Kidney capillary endothelial cell (primary cell): ENCODE data around the gene LUM.

Source experiments
- DNase-seq: peaks from one replicate; pipeline ENCODE4 v3.0.0-alpha.2; 2018; ENCODE audit warnings: low spot score

LUM gene, protein sequence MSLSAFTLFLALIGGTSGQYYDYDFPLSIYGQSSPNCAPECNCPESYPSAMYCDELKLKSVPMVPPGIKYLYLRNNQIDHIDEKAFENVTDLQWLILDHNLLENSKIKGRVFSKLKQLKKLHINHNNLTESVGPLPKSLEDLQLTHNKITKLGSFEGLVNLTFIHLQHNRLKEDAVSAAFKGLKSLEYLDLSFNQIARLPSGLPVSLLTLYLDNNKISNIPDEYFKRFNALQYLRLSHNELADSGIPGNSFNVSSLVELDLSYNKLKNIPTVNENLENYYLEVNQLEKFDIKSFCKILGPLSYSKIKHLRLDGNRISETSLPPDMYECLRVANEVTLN

DNA sequence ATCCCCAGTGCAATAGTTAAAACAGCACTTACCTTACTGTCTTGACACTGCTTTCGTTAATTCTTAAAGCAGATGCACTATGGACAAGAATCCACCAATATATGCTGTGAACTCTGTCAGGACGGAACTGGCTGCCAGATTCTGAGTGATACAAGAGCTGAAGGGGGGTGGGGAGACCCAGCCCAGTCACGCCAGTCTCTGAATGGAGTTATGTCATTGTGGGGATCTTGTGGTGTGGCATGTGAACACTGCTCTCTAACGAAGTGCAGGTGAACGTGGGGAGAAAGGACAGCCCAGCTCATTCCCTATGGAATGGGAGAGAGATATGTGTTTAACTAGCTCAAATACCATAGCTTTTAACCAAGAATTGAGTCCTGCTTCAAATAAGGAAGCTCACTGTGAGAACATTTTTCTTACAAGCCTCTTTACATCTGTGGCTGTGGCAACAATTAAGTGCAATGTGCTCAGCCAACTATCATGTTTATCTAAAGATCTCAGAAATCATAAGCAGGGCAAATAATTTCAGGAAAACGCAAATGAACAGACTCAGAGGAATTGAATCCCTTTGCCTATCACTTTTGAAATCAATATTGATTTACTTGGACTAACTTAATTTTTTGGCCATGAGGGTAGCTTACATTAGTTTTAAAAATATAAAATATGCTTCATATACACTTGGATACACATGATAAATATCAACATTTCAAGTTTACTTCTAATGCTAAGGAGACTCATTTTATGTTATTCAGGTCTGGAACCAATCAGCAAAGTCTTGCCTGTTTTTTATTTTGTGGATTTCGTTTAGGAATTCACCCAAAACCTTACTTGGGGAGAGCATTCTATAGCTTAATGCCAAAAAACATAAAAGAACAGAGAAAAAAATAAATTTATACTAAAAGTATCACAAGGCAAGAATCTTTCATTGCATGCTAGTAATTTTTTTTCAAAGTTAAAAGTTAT is at the start of gene LUM:
Gene LUM (minus strand): TSS at position 129 of the 960 bp plus-strand sequence. CDS start 2,515 bp downstream, outside the sequence.
- DNase-seq = no peak

DNA sequence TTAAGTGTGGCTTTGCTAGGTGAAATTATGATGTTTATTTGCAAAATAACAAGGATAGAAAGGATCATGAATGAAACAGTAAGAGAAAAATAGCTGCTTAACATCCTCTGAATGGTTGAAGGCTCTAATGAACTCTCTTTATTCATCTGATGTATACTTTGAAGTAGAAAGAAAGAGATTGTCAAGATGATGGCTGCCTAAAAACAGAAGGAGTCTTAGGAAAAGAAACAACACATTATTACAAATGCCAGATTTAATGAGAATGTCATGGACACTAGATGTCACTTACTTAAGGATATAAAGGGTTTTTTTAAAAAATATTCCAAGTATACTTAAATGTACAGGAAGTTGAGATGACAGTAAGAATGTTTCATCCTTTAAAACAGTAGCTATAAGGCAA is 49.7 kb upstream of the LUM start:
- no peak for DNase-seq

DNA sequence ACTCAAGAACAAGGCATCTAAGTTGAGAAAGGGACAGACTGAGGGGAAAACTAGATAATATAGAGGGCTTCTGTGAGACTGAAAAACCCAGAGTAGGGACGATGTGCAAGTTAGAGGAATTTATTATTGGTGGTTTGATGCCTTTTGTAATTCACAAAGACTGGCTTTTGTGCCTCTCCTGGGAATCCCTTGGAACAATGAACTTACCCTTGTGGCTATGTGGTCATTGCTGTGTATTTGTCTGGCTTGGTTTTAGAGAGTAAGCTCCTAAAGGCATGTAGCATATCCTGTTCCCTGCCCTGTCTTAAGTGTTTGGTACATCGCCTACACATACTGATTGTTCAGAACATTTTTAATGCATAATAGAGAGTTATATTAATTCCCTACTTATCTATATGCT is 44.7 kb upstream of the LUM start:
- DNase-seq = no peak

DNA sequence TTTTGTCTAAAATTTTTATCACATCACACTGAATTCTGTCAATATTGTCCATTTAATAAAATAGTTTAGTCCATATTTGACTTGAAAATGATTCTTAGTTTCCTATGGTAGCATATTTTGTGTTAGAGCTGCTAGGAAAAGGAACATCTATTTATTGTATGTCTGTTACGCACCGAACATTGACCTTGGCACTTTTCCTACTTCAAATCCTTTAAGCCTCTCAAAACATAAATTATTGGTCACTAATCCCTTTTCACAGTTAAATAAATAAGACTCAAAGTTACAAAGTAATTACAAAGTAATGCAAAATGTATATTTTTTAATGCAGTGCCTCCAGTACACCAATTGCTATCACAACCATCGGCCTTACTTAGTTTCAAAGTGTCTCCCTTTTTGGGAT is 42.8 kb upstream of the LUM start:
- no peak for DNase-seq

DNA sequence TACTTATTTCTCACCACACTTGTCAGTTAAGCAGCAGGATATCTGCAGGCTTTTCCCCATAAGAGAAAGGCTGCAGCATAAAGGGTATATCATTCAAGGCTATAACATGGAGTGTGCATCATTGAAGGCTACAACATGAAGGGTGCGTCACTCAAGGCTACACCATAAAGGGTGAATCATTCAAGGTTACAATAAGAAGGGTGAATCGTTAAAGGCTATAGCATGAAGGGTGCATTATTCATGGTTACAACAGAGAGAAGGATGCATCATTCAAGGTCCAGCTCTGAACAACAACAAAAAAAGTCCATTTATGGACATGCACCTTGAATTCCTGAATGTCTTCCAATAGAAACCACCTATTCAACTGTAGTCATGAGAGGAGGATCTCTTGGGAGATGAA is 32.8 kb upstream of the LUM start:
- DNase-seq = no peak

DNA sequence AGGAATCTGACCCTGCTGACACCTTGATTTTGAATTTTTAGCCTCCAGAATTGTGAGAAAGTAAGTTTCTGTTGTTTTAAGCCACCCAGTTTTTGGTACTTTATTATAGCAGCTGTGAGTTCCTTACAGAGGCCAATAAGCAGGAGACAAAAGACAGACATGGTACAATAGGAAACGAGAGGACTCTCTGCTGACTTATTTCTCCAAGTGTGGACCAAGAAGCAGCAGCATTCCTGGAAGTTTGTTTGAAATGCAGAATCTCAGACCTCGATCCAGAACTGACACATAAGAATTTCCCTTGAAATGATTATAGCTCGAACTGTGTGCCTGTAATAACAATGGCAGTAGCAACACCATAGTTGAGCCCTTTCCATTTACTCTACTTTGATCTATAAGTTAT is 31.9 kb upstream of the LUM start:
- DNase-seq = no peak

DNA sequence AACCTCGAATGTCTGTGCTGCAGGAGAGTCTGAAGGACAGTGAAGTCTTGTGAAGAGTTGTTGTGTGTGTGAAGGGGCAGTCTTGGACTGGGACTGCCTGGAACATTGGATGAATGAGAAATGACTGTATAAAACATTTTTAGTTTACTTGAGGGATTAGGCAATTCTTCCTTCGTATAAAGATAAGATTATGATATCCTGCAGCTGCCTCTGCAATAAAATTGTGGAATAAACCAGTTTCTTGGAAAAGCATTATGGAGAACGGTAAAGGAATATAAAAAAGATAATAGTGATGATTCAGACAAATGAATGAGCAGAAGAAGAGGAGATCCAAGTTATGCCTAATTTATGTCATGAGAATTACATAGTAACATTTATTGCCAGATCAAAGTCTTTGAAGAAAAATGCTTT is 30.9 kb upstream of the LUM start:
- no peak for DNase-seq

DNA sequence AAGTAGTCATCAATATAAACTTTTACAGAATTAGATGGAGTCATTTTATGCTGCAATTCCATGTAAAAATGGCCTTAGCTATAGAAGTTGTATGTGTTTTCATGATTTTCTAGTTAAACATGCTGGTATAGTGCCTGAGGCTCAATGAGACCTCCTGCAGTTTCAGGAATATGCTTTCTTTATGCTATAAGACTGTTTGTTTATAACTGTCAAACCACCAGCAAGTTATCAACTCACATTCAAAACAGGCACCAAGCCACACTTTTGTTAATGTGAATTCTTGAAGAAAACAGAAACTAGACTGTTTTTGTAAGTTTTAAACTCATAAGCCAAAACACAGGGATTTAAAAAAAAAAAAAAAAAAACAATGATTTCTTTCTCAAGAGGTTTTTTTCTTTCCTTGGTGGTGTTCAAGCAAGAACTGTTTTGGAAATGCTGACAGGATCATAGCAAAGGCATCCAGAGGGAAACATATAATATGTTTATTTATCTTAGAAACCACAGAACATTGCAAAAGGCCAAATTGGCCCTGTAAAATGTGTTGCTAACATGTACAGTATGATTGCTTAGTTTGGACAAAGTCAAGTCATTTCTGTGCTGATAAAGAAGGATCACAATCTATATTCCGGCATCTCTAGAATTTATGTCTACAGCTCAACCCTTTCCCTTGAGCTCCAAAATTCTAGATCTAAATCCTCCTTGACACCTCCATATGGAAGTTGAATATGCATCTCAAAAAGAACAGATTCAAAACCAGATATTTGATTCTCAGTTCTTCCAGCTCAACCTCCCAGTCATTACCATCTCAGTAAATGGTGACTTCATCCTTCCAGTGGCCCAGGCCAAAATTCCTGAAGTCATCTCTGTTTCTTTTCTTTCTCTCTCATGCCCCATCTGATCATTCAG is 29.0 kb upstream of the LUM start:
- DNase-seq = no peak

DNA sequence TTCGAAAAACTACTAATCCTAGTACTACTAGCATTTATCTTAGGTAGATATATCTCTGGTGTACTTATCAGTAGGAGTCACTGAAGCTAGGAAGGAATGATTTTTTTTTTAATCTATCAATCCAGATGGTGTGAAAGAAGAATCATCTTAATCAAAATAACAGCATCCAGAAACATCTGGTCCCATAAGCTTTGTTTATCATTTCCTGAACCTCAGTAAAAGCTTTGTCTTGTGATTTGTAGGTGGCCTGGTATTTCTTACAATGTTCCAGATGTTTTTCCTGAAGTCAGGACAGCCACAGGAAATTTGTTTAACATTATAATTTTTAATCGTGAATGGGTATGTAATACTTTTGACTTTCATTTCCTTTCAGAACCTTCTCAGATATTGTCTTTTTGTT is 28.0 kb upstream of the LUM start:
- no peak for DNase-seq

DNA sequence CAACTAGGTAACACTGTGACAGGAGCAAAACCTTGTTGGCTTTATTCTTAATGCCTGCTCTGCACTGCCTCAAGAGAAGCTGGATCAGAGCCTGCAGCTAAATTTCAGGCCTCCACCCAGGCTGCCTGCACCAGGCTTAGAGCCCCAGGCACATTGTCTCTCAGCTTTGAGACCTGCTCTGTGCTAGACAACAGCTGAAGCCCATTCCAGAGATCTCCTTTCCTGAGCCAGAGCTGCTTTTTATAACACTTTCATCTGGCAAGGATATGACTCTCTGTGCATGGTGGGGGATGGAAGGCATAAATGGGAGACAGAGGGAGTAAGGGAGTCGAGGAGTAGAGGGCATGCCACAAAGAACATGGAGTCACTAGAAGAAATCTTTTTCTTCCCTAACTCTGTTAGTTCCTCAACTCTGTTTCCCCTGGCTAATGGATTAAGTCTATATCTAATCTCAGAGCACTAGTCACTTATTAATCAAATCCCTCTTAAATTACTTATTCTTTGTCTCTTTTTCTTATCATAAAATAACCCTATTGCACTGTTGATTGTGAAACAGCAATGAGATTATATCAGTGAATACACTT is 27.1 kb upstream of the LUM start:
- no peak for DNase-seq

DNA sequence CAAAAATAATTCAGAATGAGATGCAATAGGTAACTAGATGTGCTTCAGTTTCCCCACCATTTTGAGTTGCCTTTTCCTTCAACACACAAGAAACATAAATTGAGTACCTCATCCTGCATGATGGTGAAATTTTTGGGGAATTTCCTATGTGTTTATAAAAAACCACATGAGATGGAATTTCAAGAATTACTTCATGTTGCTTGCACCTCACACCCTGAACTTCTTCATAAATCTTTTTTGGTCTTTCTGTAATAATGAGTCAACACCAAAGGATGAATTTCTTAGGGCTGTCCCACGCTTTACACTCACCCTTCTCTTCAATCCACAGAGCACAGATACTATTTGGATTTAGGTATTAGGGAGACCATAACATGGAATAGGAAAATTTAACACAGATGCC is 22.6 kb upstream of the LUM start:
- no peak for DNase-seq

DNA sequence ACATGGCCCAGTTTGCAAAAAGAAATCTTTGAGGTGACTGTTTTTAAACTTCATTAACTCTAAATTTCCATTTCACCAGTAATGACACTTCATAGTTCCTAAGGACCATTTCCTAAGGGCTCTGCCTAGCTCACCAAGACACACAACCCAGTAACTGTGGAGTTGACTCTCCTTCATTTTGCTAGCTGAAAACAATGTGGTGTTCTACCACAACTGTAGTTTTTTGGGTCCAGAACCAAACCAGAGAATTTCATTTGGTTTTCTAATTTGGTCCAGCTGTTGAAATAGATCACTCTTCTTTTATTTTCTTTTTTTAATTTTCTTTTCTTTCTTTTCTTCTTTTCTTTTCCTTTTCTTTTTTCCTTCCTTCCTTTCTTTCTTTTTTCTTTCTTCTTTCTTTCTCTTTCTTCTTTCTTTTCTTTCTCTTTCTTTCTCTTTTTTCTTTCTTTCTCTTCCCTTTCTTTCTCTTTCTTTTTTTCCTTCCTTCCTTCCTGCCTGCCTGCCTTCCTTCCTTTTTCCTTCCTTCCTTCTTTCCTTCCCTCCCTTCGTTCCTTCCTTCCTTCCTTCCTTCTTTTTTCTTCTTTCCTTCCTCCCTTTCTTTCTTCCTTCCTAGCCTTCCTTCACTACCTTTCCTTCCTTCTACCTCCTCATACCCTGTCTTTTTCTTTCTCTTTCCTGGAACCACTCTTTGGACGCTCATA is 18.5 kb upstream of the LUM start:
- DNase-seq = no peak

DNA sequence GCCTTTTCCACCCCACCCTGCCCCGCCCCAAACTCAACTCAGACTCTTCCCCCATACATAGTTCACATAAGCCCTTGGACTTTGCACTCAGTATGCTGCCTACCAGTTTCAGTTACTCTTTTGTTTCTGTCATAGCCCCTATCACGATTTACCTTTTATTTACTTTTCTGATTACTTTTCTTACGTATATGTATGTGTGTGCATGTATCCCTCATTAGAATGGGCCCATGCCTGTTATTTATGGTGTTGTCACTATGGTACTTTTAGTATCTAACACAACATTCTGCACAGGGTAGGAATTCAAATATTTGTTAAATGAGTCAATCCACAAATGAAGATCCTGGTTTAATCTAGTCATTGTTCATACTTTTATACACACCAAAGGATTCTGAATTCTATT is 16.5 kb upstream of the LUM start:
- no peak for DNase-seq

DNA sequence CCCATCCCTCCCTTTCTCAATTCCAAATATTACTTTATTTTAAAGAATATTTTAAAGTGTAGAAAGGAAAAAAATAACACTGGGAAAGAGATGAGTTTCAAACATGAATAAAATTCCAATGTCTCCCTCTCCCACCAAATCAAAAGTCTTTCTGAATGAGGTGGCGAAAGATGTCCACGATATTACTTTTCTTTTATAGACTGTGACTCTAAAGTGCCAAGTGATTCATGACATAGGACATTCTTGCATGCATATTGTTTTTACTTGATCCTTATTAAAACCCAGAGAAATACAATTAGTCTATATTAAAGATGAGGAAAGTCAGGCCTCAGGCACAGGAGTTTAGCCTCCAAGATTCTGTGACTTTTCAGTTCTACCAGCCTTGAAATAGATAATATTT is 16.0 kb upstream of the LUM start:
- DNase-seq = no peak

DNA sequence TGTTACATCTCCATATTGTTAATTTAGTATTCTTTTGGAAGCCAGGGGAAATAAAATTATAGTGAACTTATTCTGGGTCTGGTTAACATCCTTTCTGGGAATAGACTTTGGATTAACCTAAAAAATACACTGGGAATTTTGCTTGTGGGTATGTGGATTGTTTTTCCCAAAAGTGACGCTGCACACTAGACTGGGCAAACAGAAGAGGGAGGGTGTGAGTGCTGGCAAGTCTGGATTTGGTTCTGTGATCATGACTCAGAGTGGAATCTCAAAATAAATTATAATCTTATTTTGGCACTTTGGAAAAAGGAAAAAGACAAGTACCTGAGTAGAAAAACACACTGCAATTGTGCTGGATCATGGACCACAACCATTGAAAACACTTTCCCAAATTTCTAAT is 15.2 kb upstream of the LUM start:
- DNase-seq = no peak

DNA sequence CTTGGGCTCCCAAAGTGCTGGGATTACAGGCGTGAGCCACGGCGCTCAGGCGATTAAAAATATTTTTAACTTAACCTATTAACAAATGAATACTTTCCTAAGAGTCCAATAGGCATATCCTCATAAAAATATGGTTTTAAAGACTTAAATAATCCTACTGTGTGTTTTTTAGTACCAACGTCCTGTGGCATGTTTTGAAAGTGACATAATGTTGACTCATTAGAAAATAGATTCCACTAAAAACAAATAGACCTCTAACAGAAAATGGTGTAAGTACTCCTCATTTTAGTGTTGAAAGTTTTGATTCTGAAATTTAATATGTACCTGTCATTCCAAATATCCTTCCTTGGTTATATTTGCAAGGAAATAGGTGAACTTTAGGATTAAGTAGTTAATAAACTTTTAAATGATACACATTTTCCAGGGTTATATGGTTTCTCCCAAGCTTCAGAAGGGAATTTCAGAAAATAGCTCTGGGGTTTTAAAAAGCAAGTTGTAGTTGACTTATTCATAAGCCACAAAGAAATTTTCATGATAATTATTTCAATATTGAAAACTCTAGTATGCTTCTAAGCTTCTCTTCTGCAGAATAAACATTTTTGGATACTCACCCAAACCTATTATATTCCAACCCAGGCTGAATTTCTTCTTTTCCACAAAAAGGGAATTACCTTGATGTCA is 12.1 kb upstream of the LUM start:
- no peak for DNase-seq

DNA sequence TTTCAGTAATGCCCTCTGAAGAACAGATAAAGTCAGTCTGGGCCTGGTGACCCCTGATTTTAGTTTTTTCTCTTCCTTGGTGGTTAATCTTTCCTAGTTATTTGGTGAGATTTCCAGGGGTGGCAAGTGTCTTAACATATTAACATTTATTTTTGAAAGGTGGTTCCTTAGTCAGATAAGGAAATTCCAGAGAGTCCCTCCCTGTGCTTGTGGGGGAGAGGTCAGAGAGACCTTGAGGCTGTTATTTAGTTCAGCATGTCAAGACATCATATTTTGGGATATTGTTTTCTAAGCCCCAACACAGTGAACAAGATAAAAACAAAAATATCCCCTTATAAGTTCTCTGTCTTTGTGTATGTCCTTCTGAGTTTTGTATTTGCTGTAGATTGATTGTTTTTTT is 9.5 kb upstream of the LUM start:
- DNase-seq = no peak

DNA sequence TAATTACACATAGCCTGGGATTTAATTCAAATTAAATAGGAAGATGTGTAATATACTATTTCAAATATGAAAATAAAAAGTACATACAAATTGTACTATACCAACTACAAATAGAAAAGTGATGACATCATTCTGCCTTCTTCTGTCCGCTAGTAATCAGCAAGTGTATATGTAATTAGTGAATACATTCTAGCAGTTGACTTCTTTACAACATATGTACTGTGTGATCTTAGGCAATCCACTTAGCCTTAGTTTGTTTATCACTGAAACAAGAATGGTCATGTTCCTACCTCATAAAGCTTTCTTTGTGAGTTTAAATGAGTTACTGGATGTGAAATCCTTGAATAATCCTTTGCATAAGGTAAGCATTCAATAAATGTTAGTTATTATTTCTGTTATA is 7.8 kb upstream of the LUM start:
- DNase-seq = no peak

DNA sequence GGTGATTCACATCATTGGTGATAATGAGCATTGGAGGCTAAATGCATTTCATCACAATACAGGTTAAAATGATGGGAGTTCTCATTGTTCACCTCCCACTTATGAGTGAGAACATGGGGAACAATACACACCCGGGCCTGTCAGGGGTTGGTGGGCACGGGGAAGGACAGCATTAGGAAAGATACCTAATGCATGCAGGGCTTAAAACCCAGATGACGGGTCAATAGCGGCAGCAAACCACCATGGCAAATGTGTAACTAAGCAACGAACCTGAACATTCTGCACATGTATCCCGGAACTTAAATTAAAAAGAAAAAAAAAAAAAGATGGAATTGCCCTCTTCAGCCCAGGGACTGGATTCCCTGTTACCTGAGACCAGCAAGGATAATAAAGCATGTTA is 2.3 kb upstream of the LUM start:
- DNase-seq = no peak

DNA sequence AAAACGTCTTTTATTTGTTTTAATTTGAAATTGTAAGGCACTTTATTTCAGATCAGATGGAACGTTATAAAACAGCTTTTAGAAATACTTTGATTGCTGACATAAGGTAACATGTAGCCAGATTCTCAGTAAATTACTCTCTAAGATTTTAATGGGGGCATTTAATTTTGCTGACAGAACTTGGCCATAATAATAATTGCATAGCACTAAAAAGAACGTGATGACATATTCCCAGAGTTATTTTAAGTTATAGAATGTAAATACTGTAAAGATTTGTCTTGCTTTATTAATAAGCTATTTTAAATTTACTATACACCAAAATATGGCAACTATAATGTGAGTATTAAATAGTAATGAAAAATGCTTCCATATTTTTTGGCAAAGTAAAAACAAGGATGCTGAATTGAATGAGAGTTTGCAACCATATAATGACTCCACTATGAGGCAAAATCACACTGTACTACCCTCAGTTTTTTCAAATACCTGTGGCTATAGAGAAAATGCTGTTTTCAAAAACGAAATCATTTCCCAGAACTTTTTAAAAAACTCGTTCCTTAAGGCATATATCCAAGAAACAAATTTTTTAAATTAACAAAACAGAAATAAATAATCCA is 876 bp downstream of the LUM start:
- DNase-seq = no peak
